Rectal smooth muscle tissue (tissue), 1 donor: Measurements from ENCODE around the gene CTBS.

ENCODE experiments used
- H3K27ac ChIP-seq: one replicate; pipeline ENCODE4 v1.7.0; 2013; ENCODE audit warnings: low read depth, low read length, inconsistent platforms
- H3K27me3 ChIP-seq: one replicate; pipeline ENCODE4 v1.7.0; 2013; ENCODE audit warnings: low read length; ENCODE audit not compliant: control insufficient read depth, insufficient read depth
- H3K36me3 ChIP-seq: one replicate; pipeline ENCODE4 v1.7.0; 2013; ENCODE audit warnings: low read length; ENCODE audit not compliant: control insufficient read depth, insufficient read depth
- H3K4me1 ChIP-seq: one replicate; pipeline ENCODE4 v1.7.0; 2013; ENCODE audit warnings: low read length; ENCODE audit not compliant: control insufficient read depth, insufficient read depth
- H3K4me3 ChIP-seq: one replicate; pipeline ENCODE4 v1.7.0; 2013; ENCODE audit warnings: low read length
- H3K9ac ChIP-seq: one replicate; pipeline ENCODE4 v1.7.0; 2013; ENCODE audit warnings: low read length

Gene CTBS, protein sequence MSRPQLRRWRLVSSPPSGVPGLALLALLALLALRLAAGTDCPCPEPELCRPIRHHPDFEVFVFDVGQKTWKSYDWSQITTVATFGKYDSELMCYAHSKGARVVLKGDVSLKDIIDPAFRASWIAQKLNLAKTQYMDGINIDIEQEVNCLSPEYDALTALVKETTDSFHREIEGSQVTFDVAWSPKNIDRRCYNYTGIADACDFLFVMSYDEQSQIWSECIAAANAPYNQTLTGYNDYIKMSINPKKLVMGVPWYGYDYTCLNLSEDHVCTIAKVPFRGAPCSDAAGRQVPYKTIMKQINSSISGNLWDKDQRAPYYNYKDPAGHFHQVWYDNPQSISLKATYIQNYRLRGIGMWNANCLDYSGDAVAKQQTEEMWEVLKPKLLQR

GRCh38 chr1:84573967-84574842, at the start of gene CTBS:
TSS of gene CTBS (minus strand) at chr1:84574440. CDS start at chr1:84574415, 25 bp downstream.
- H3K27ac ChIP-seq = peak within 1 kb of the TSS; percentile 98
- H3K4me3 ChIP-seq = peak within 1 kb of the TSS; percentile 82
- no peaks in the 10 kb centered on the region for H3K4me1 ChIP-seq
- H3K27me3 ChIP-seq = no peaks in the 10 kb centered on the region
- H3K9ac ChIP-seq = peak within 1 kb of the TSS; percentile 94
- H3K36me3 ChIP-seq = no peaks in the 10 kb centered on the region

- Histone ChIP-seq H3K9ac (no peak overlapping the region), H3K36me3 (no peaks in the 10 kb centered on the region), H3K4me1 (peaks cover 9% of the 10 kb centered on the region), H3K27ac (no peak overlapping the region), H3K27me3 (no peaks in the 10 kb centered on the region), H3K4me3 (no peak overlapping the region)
Observed at GRCh38 chr1:84621553-84621952, 47.3 kb upstream of the CTBS start.

DNA sequence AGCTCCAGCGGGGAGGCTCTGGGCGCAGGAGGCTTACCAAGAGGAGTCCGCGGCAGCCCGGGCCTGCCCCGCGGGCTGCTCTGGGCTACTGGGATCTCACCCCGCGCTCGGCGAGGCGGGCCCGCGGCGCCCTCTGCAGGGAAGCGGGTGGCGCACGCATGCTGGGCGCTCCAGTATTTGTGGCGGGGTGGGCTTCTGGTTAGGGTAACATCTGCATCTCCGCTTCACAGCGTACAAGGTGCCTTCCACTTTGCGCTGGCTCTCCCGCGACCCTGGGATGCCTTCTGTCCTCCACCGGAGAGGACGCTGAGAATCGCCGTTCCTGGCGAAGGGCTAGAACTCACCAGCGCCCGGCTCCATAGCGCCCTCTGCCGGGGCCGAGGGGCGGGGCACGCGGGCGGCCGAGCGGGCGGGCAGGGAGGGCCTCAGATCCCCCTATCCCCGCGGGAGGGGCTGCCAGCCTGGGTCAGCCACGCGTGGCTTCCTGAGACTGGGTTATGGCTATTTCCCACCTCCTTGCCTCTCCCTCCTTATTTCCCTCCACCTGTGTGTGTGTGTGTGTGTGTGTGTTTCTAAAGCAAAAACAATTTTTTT, 46.6 kb upstream of the CTBS start:
- H3K27me3 ChIP-seq = no peaks in the 10 kb centered on the region
- H3K4me1 ChIP-seq = peaks cover 9% of the 10 kb centered on the region
- peak overlapping the region; percentile 92 for H3K4me3 ChIP-seq
- peak overlapping the region; percentile 78 for H3K27ac ChIP-seq
- H3K36me3 ChIP-seq = no peaks in the 10 kb centered on the region
- H3K9ac ChIP-seq = peak overlapping the region; percentile 80

DNA sequence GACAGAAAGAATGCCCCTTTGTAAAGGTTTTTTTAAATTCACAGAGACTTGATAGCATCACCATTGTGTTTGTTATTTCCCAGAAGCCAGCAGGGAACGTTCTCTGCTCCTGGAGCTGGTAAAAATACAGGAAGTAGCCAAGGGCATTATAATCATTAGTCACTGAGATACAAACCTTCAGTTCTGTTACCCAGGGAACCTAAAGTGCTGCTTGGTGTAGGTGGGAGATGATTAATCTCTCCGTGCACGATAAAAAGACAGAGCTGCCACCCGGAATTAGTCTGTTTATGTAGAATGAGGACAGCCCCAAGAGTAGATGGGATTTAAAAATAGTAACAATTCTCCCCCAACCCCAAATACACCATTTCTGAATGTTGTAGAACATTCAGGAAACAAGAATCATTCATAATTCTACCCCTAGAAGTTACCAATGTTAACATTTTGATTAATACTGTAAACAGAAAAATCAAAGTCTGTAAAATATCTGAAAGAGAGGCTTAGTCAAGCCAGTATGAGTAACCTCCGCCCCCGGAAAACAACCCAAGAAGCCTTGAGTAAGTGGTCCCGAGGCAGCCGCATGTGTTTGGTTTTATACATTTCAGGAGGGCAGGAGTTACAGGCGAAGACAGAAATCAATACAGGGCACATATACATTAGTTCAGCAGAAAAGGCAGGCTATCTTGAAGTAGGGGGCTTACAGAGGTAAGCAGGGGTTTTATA, 45.3 kb upstream of the CTBS start:
- Histone ChIP-seq H3K27ac (peak overlapping the region; percentile 76), H3K9ac (no peak overlapping the region), H3K36me3 (no peaks in the 10 kb centered on the region), H3K27me3 (no peaks in the 10 kb centered on the region), H3K4me1 (peaks cover 9% of the 10 kb centered on the region), H3K4me3 (no peak overlapping the region)

DNA sequence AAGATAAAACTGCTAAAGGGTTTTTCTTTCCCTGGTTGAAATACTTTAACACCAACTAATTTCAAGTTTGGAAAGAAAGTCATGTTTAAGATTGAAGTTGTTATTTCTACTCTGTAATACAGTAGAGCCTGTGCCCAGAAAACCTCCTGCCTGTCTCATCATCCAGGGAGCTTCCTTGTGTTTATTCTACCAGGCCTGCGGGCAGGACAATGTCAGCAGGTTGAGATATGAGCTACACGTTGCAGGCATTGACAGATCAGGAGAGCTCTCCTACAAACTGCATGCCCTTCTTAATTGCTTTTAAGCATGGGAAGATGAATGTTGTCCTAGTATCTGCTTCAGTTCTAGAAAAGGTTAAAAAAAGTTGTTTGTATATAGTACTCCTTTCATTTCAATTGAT, 43.1 kb upstream of the CTBS start:
- Histone ChIP-seq H3K27ac (peak overlapping the region; percentile 49), H3K36me3 (no peaks in the 10 kb centered on the region), H3K4me1 (peaks cover 9% of the 10 kb centered on the region), H3K4me3 (no peak overlapping the region), H3K27me3 (no peaks in the 10 kb centered on the region), H3K9ac (no peak overlapping the region)

GRCh38 chr1:84615790-84616189, 41.5 kb upstream of the CTBS start:
- H3K4me3 ChIP-seq = no peak overlapping the region
- H3K36me3 ChIP-seq = no peaks in the 10 kb centered on the region
- H3K4me1 ChIP-seq = peaks cover 9% of the 10 kb centered on the region
- H3K27ac ChIP-seq = no peak overlapping the region
- no peaks in the 10 kb centered on the region for H3K27me3 ChIP-seq
- H3K9ac ChIP-seq = no peak overlapping the region

- Histone ChIP-seq H3K36me3 (no peaks in the 10 kb centered on the region), H3K27me3 (no peaks in the 10 kb centered on the region), H3K27ac (no peak overlapping the region), H3K4me3 (no peak overlapping the region), H3K9ac (no peak overlapping the region), H3K4me1 (peaks cover 3% of the 10 kb centered on the region)
Observed at GRCh38 chr1:84613887-84614286, 39.6 kb upstream of the CTBS start.

DNA sequence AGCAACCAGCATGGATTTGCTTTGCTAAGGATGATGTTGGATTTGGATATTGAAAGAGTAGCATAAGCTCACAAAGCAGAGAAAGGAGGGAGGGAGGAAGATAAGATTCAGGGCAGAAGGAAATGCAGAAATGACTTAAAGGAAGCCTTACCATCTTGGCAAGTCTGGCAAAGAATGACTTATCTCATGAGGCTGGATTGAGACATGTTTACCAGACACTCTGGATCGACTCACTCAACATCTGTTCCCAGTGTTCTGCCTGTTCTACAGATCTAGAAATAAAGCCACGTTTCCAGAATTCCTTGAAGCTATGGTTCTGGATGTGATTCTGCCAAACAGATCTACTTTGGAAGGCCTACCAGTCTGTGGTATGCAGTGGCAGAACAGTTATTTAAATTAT, 38.8 kb upstream of the CTBS start:
- Histone ChIP-seq H3K27ac (no peak overlapping the region), H3K27me3 (no peaks in the 10 kb centered on the region), H3K4me1 (peaks cover 3% of the 10 kb centered on the region), H3K36me3 (no peaks in the 10 kb centered on the region), H3K9ac (no peak overlapping the region), H3K4me3 (no peak overlapping the region)

DNA sequence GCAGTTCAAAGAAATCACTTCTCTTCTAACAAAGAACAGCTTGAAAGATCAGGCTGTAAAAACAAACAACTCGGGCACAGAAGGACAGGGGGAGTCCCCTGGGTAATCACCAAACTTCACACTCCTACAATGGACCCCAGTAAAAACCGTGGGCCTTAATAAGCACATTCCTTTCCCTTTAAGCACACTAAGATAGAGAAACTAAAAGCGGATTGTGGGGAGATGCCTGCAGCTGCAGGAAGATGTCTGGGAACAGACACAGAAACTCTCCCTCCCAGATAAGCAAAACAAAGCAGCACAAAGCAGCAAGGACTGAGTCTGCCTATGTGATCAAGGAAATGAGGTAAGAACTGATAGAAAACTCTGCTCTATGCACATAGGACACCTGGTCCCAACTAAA, 37.6 kb upstream of the CTBS start:
- peaks cover 1% of the 10 kb centered on the region for H3K4me1 ChIP-seq
- H3K4me3 ChIP-seq = no peak overlapping the region
- no peak overlapping the region for H3K27ac ChIP-seq

GRCh38 chr1:84611091-84611490, 36.9 kb upstream of the CTBS start:
- no peaks in the 10 kb centered on the region for H3K27me3 ChIP-seq
- no peak overlapping the region for H3K4me3 ChIP-seq
- no peak overlapping the region for H3K9ac ChIP-seq
- no peaks in the 10 kb centered on the region for H3K36me3 ChIP-seq
- H3K27ac ChIP-seq = no peak overlapping the region
- no peaks in the 10 kb centered on the region for H3K4me1 ChIP-seq

More for the DNA sequence above, 37.6 kb upstream of the CTBS start:
- Histone ChIP-seq H3K9ac (no peak overlapping the region), H3K36me3 (no peaks in the 10 kb centered on the region), H3K27me3 (no peaks in the 10 kb centered on the region)

GRCh38 chr1:84606977-84607376, 32.7 kb upstream of the CTBS start:
- Histone ChIP-seq H3K27me3 (no peaks in the 10 kb centered on the region), H3K4me3 (no peak overlapping the region), H3K9ac (no peak overlapping the region), H3K4me1 (peaks cover 9% of the 10 kb centered on the region), H3K27ac (no peak overlapping the region), H3K36me3 (no peaks in the 10 kb centered on the region)

DNA sequence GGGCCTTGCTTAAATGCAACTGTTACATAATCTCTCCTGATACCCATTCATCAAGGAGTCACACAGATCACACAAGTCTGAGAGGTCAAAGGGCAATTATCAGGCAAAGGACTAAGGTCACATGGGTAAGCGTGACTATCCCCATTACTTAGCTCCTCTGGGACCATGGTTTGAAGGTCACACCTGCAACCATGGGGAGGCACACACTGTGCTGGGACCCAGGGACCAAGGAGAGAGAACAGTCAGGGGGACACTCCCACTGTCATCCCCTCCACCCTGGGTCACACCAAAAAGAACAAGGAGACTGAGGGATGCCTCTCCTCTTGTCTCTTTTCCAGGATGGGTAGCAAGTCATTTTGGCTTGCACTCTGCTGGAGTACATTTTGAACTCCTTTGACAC, 30.9 kb upstream of the CTBS start:
- peak overlapping the region; percentile 1 for H3K27ac ChIP-seq
- no peak overlapping the region for H3K9ac ChIP-seq
- no peaks in the 10 kb centered on the region for H3K36me3 ChIP-seq
- peaks cover 9% of the 10 kb centered on the region for H3K4me1 ChIP-seq
- H3K4me3 ChIP-seq = no peak overlapping the region
- no peaks in the 10 kb centered on the region for H3K27me3 ChIP-seq
